ENCODE results near the gene KCNJ10.

KCNJ10 gene

DNA sequence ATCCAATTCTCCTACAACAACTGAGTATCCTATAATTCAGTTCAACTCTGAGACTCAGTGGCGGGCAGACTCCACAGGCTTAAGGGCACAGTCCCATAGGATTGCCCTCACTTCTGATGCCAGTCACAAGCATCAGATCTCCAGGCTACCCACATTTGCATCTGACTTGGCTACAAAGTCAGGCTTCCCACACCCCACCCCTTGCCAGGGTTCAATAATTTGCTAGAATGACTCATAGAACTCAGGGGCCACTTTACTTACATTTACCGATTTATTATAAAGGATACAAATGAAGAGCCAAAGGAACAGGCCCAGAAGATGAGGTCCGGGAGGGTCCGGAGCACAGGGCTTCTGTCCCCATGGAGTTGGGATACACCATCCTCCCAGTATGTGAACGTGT, 80.0 kb downstream of the KCNJ10 start:
- no peak for DNase-seq (ENCODE audit: low read depth)

DNA sequence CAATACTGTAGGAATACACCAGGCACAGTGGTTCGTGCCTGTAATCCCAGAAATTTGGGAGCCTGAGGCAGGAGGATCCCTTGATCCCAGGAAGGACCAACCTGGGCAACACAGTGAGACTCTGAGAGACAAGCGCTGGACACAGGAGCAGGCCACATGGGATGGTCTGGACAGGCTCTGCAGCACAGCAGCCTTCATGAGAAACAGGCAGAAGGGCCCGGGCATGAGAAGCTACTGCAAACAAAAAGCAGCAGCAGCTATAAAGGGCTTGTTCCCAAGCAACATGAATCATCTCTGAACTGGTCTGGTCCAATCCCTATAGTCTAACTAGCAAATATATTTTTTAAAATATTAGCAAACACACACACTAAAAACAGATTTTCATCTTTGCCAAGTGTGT, 80.4 kb downstream of the KCNJ10 start:
- no peak for DNase-seq (ENCODE audit: low read depth)

DNA sequence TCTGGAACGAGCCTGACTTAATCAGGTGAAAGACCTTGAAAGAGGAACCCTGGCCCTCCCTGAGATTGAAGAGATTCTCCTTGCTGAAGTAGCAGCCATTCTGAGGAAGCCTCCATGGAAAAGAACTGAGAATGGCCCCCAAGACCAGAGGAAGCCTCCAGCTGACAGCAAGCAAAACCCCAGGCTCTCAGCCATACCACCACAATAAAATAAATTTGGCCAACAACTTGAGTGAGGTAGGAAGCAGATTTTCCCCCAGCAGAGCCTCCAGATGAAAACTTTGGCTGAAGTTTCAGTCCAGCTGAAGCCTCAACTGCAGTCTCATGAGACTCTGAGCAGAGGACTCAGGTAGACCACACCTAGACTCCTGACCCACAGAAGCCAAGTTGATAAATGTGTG, 82.0 kb downstream of the KCNJ10 start:
- DNase-seq (ENCODE audit: low read depth) = no peak

DNA sequence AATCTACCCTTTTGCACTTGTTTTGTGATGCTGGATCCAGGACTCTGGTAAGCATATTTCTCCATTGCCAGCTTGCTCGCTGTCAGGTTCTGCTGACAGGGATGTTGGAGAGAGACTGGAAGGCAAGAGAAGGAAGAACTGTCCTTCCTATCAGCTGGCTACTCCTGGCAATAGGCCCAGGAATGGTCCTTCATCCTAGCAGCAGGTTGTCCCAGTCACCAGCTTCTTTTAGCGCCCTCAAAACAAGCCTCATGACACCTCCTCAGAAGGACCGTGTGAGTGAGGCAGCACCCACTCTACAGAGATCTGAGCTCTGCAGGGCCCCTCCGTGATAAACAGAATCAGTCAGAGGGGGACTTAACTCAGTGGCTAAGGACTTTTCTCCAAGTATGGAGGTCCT, 82.8 kb downstream of the KCNJ10 start:
- DNase-seq (ENCODE audit: low read depth) = no peak

DNA sequence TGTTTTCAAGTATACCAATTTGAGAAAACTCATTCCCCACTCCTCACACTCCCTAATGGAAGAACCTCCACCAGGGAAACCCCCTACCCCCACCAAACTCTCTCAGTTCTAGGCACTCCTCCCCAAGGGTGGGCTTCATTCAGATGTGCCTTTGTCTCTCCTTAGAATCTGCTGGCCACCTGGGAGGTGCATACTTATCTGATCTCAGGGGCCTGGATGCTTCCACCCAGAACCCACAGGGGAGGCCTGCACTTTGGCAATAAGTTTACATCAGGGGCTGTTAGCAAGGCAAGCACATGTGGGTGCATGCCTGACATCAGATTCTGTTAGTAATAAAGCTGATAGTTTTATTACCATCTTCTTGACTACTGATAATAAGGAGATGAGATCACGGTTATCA, 83.4 kb downstream of the KCNJ10 start:
- DNase-seq (ENCODE audit: low read depth) = no peak

DNA sequence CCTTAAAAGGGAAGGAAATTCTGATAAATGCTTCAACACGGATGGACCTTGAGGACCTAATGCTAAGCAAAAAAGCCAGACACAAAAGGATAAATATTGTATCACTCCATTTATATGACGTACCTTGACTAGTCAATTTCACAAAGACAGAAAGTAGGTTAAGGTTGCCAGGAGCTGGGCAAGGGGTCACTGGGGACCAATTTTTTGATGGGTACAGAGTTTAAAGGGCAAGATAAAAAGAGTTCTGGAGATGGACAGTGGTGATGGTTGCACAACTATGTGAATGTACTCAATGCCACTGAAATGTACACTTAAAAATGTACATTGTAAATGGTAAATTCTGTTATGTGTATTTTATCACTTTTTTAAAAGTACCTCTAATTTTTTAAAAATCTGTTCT, 83.9 kb downstream of the KCNJ10 start:
- DNase-seq (ENCODE audit: low read depth) = no peak

DNA sequence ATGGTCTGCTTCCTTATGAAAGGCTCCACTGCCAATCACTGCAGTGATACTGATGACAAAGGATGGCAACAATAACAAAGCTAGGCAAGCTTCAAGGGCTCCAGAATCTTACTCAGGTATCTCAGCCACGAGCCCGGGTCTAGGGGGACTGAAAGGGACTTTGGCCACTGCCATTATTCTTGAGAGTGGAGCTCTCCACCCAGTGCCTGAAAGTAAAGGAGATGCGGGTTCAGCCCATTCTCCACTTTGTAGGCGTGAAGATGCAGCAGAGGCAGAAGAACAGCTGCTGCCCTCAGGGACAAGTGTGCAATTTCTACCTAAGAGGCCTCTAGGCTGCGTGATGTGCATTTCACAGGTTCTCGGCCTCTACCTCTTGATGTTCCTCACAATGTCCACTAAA, 84.5 kb downstream of the KCNJ10 start:
- no peak for DNase-seq (ENCODE audit: low read depth)

DNA sequence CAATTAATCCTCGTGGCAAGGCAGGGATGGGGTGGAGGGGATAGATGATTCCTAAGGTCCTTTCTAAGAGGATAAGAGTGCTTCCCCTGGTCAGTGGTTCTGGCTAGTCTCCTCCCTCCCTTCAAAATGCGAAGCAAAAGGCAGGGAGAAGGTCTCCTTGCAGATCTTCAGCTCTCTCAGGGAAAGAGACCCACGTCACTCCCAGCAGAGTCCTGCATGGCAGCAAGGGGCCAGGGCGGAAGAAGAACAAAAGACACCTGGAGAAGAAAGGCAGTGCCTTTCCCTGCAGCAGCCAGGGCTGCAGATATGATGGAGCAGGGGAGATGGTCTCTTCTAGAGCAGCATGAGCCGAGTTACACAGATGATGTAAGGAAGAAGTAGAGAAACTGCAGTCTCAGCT, 86.3 kb downstream of the KCNJ10 start:
- DNase-seq (ENCODE audit: low read depth) = no peak

DNA sequence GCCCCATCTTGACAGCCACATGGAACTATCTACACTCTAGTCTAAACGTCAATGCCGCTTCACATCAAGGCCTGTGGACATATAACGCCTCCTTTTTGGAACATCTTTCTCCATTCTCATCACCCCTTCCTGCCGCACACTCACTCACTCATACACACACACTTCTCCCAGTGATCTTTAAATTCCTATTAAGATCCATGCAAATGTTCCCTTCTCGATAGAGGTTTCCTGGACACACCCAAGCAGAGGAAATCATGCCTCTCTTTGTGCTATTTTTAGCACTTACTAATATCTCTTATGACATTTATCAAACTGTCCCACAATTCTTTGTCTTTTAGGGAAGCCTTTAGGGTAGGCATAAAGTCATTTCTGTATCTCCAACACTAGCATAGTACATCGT, 87.7 kb downstream of the KCNJ10 start:
- no peak for DNase-seq (ENCODE audit: low read depth)

DNA sequence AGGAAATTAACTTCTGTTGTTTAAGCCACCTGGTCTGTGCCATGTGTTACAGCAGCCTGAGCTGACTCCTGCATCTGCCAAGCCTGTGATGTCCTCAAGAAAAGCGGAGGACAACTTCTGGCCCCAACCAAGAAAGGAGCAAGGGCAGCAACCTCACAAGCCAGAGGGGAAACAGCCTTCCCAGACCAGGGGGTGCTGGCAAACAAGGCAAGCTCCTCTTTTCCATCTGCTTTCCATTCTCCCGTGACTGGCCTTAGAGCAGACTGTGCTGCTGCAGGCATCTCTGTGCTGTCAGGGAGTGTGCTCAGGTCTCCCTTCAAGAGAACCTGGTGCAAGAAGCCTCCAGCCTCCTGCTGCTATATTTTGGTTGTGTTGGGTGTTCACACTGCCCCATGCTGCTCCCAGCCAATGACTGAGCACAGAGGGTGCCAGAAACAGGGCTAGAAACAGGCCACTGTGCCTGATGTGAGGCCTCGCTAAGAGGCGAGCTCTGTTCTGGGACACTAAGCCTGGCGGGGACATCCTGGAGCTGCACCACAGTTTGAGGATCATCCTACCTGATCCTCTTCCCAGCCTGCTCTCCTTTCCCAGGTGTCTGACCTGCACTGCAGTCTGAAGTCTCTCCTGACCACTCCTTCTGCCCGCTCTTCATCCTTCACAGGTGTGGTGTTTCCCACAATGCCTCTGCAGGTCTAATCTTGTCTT, 88.5 kb downstream of the KCNJ10 start:
- no peak for DNase-seq (ENCODE audit: low read depth)

DNA sequence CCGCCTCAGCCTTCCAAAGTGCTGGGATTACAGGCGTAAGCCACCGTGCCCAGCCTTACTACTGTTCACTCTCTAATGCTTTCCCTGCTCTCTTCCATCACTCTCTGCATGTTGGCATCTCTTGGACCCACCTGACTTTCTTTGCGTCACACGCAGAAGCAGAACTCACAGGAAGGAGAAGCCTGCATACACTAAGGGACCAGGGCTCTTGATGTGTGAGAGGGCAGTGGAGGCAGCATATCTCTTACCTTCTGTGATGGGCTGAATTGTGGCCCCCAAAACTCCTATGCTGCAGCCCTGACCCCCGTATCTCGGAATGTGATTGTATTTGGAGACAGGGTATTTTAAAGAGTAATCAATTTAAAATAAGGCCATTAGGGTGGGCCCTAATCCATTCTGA, 89.2 kb downstream of the KCNJ10 start:
- DNase-seq (ENCODE audit: low read depth) = no peak

DNA sequence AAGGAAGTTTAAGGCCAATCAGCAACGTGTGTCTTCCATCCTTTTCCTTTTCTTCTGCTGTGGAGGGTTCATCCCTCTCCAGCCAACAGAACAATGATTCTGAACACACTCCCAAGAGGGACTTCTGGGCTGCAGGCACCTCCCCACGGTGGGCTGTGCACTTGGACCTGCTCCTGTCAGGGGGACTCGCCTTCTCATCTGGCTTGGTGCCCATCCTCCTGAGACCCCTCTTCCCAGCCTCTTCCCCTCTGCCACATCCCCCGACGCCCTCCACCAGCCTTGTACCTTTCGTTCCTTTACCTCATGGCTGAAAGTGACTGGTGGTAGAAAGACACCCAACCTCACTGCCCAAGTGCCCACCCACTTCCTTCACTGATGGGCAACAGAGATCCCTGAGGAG, 89.9 kb downstream of the KCNJ10 start:
- no peak for DNase-seq (ENCODE audit: low read depth)

DNA sequence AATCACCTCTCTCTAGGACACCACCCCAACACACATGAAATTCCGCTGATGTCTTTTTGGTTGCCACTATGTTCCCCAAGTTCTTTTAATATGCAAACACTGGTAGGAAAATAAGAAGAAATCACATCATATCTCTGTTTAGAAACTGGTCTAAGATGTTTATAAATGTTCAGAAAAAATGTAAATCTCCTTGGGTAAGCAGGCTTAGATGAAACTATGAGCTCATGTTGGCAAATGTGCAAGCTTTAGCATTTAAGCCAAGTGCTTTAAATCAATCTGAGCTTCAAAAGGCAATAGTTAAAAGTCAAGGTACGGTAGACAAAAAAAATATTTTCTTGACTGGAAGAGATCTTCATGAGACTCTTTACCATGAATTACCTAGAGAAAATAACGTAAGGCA, 90.7 kb downstream of the KCNJ10 start:
- DNase-seq (ENCODE audit: low read depth) = no peak

DNA sequence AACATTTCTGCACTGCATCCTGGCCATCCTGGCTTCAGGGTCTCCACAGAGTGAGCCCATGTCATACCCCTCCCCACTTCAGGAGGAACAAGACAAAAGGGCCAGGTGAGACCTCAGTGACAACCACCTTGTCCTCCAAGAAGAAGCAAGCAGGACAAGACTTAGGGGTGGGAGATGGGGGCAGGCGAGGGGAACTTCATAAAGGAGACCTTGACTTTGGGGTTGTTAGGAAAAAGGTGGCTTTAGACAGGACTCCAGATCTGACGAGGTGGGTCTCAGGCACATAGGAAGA, 91.9 kb downstream of the KCNJ10 start:
- DNase-seq (ENCODE audit: low read depth) = no peak

DNA sequence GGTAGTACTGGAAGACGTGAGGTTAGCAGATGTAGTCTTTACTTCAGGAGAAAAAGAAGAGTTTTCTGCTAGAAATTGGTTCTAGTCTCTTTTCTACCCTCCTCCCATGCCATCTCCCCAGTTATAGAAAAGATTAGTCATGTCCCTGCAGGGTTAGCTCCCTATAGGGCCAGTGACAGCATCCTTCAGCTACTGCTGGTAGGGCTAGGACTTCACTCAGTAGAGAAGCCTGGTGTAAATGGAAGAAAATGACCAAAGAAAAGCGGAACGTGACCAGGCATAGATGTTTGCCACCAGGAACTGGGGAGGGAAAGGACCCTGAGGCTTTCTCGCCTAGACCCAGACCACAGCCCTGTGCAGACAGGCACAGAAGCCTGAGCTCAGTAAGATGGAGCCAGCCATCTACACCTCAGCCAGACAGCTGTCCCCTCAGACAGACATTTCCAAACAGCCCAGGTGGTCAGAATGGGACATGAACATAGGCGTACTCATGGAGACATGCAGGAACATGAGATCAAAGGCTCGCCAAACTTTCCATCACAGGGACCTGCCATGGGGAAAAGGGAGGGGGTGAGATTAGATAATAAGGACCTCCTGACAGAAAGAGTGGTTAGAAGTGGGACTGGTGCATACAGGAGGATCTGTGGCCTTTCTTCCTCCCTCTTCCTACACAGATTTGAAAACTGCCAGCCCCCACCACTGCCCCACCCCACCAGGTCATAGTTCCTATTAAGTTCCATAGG, 92.4 kb downstream of the KCNJ10 start:
- DNase-seq (ENCODE audit: low read depth) = no peak

DNA sequence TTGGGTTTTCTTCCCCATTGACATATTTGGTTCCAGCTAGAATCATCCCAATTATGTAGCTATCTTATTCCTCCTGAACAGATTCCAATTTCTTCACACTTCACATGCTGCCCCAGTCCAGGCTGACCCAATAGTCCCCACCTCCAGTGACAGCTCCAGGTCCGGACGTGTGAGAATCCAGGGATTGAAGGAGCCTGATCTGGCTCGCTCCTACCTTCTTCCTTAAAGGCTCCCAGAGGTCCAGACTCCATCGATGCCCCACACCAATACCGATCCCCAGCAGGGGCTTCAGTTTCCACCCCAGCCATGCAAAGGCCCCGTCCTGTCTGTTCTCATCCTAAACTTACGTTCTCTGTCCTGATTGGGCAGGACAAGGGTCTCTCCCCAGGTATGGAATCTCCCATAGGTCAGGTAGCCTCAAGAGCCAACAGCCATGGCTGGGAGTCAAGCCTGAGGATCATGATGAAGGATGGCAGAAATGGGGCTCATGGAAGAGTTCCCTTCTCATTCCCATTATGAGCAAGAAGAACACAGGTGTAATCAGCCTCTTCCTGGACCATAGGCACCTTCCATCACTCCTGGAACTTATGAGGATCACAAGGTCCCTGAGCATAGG, 95.5 kb downstream of the KCNJ10 start:
- DNase-seq (ENCODE audit: low read depth) = no peak

DNA sequence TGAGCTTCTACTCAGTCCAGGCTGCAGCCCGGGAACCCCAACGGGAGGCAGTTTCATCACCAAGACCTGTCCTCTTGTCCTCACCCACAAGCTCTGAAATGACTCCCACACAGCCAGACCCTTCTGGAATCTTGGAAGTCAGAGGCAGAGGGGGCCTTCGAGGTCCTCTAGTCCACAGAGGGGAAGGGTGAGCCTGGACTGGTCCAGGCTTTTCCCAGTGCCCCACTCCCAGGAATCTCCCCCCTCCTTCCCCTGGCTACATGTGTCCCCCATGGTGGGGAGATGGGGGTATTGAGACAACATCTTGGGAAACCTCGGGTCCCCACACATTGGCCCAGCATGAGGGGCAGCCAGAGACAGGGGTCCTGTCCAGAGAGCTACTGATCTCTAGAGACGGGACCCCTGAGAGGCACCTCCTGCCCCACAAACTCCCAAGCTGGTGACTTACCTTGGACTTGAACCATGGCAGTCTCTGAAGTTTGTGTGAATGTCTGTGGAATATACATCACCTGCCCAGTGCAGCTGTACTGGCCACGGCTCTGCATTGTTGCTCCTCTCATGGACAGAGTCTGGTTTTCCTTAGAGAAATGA, 96.5 kb downstream of the KCNJ10 start:
- DNase-seq (ENCODE audit: low read depth) = no peak

DNA sequence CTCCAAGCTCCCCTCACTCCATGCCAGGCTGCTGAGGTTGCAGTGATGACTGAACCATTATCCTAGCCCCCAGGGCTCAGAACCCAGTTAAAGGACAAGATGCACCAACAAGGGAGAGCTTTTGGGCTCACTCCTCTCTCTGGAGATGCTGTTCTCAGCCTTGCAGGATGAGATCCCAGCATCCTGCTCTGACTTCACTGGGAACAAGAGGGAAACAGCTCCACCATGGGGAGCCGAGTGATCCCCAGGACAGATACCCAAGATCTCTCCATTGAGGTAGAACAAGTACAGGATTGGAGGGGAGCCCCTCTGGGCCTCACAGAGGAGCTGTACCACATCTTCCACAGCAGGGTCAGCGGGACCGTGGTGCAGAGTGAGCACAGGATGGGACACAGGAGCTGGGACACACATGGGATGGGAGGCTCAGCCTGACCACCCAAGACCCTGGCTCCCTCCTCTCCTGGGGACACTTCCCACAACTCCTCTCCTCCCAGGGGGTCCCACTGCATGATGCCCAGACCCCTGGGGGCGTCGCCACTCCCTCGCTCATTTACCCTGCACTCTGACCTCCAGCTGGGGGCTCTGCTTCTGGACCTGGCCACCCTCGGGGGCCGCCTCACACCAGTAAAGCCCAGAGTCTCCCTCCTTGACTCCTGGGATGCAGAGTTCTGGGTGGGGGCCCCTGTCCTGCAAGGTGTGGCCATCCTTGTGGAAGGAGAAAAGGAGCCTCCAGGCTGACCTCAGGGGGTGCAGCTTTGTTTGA, 97.3 kb downstream of the KCNJ10 start:
- no peak for DNase-seq (ENCODE audit: low read depth)

DNA sequence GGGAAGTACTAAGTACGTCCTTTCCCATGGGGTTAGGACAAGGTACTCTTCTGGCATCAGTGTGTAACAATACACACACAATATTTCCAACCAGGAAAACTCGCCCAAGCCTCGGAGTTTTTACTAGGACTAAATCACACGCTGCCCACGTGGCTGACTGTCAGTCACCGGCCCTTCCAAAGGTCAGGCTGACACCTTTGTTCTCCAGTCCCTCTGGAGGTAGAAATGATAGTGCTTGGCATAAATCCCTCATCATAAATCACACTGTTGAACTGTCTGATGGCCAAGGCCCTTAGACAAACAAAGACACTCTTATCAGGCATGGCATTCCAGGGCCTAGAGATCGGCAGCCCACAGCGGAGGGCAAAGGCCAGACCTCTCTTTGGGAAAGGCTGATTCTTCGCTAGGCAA, 99.0 kb downstream of the KCNJ10 start:
- DNase-seq (ENCODE audit: low read depth) = no peak

DNA sequence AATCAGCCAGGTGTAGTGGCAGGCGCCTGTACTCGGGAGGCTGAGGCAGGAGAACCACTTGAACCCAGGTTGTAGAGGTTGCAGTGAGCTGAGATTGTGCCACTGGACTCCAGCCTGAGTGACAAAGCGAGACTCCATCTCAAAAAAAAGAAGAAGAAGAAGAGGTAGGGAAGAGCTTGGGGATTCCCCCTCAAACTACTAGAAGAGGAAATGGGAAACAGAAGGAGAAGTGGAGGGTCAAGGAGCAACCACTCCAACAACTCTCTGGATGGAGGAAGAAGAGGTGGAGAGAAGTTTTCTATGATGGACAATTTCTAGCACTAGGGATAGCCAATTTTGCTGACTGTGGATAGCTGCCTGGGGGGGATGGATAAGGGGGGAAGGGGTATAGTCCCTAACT, 101.1 kb downstream of the KCNJ10 start:
- no peak for DNase-seq (ENCODE audit: low read depth)

DNA sequence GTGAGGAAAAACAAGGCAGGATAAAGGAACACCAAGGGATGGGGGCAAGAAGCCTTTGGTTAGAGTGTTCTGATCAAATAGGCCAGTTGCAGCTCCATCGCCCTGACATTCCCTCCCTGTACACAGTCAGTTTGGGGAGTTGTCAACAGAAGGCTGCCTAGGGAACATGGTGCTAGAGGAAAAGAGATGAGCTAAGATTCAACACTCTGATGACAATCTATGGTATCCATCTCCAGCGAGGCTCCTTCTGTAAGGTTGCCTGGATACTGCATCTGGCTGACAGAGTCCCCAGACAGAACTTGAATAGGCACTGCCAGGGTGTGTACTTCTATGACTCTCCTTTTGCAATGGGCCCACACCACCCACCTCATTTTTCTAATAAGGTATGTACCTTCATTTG, 104.7 kb downstream of the KCNJ10 start:
- DNase-seq (ENCODE audit: low read depth) = no peak

DNA sequence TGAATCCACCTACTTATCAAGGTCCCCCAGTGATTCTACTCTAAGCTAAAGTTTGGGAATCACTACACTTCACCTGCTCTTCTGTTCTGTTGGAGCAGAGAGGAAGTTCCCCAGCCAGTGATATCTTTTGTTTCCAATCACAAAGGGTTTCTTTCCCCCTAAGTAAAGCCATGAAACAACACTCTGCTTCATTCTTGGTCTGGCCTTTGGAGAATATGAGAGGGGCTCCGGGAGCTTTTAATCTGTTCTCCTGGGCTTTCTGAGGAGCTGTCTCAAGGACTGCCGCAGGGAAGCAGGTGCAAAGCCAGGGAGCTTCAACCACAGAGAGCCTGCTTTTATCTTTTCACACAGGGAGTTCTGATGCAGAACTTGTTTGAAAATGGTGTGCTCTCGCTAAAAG, 105.8 kb downstream of the KCNJ10 start:
- DNase-seq (ENCODE audit: low read depth) = no peak

DNA sequence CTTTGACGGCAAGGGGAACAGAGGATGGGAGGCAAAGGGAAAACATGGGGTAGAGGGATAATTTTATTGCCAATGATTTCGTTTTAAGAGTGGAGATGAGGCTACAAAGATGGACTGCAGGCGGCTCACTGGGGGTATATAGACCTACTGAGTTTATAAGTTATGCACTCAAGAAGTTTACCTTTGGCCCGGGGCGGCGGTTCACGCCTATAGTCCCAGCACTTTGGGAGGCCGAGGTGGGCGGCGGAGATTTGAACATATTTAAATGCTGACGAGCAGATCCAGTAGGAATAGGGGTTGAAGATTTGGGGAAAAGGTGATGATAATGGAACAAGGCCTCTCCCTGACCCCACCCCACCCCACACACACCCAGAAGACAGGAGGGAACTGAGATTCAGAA, 107.8 kb downstream of the KCNJ10 start:
- no peak for DNase-seq (ENCODE audit: low read depth)

Measured in stimulated activated CD8-positive, alpha-beta memory T cell treated with anti-CD3 and anti-CD28 coated beads, Interleukin-12 subunit alpha, Interleukin-12 subunit beta, amount 100 ng/mL, for 4 hours (primary cell).